GM19099 (cell line): ENCODE results near the gene ZNF554.

Experiments
- POLR2A ChIP-seq: IDR thresholded peaks from 3 replicates; pipeline ENCODE4 v1.6.1; 2011; ENCODE audit warnings: low read depth; ENCODE audit not compliant: insufficient read length; ENCODE audit errors: extremely low read depth

ZNF554 gene

DNA sequence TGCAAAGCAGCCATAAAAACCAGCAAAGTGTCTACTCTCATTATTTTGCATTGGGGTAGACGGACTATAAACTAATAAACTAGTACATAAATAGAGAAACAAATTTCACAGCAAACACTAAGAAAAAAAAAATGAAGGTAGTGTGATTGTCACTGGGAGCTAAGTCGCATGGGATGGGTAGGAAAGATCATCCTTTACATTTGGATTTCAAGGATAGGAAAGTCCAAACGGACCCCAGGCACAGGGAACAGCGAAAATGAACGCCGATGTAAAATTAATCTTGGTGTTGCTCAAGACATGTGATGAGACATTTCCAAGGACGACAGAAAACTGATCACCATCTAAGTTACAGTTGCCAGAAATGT, 35.9 kb upstream of the ZNF554 start:
- no peak for TF ChIP-seq POLR2A

DNA sequence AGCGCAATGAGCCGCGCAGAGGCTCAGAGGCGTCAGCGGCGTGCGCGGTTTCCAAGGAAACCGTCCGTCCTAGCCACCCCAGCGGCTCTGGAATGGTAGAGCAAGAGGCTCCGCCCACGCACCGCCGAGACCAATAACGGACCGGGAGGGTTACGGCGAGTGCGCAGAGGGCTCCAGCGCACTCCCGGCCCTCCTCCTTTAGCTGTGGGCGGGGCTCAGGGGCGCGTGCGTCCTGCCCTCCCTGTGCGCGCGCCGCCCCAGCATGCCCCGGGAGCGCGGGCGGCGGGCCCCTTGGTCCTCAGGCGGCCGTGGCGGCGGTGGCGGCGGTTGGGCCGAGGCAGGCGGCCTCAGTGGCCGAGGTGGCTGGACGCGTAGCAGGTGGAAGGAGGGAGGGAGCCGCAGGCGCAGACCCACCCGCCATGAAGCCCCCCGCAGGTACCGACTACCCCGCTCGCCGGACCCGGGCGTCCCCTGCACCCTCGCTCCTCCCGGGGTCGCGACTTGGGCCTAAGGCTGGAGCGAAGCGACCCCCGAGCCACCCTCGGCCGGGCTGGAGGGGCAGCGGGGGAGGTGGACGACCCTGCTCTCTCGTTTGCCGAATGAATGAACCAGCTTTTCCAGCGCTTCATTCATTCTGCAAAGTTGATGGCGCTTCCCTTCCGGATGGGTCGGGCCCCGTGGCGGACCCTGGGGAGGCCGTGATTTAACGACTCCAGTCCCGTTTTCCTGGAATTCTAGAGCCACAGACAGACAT, 34.2 kb upstream of the ZNF554 start, which contains the start of gene THOP1:
Gene THOP1, plus strand, starts transcription at position 260 of the 754 bp plus-strand sequence. Its CDS starts 160 bp downstream, at position 420.
- peak; percentile 94 for TF ChIP-seq POLR2A

DNA sequence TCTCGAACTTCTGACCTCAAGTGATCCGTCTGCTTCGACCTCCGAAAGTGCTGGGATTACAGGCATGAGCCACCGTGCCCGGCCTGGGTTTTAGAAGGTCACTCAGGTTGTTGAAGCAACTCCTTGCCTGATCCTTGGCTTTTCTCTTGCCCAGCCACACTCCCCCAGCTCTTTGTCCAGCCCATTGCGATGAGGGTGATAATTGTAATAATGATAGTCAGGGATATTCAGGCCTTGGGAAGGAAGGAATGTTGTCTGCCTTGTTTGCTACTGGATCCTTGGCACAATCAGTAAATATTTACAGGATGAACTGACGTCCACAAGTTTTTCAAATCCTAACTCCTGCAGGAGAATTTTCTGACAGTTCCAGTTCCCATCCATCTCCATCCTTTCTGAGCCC, 32.6 kb upstream of the ZNF554 start:
- no peak for TF ChIP-seq POLR2A

DNA sequence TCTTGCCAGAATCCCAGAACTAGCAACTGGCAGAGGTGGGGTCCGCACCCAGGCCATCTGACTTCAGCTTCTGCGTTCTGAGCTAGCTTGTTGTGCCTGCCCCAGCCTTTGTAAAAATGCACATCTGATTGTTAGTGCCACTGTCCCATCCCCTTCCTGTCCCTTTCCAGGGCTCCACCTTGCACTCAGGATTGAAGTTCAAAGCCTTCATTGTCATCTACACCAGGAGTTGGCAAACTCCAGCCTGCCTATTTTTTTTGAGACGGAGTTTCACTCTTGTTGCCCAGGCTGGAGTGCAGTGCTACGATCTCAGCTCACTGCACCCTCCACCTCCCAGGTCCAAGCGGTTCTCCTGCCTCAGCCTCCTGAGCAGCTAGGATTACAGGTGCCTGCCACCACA, 31.4 kb upstream of the ZNF554 start:
- TF ChIP-seq POLR2A: no peak

DNA sequence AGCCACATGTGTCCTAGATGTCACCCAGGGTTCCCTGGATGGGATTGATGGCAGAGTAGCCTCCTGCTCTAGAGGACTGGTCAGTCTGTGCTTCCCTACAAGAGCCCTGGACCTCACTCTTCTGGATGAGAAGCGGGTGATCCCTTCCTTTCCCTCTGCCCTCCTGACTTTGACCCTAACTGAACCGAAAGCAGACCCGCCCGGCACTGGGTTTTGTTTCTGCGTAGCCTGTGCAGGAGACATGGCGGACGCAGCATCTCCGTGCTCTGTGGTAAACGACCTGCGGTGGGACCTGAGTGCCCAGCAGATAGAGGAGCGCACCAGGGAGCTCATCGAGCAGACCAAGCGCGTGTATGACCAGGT, 29.5 kb upstream of the ZNF554 start:
- no peak for TF ChIP-seq POLR2A

DNA sequence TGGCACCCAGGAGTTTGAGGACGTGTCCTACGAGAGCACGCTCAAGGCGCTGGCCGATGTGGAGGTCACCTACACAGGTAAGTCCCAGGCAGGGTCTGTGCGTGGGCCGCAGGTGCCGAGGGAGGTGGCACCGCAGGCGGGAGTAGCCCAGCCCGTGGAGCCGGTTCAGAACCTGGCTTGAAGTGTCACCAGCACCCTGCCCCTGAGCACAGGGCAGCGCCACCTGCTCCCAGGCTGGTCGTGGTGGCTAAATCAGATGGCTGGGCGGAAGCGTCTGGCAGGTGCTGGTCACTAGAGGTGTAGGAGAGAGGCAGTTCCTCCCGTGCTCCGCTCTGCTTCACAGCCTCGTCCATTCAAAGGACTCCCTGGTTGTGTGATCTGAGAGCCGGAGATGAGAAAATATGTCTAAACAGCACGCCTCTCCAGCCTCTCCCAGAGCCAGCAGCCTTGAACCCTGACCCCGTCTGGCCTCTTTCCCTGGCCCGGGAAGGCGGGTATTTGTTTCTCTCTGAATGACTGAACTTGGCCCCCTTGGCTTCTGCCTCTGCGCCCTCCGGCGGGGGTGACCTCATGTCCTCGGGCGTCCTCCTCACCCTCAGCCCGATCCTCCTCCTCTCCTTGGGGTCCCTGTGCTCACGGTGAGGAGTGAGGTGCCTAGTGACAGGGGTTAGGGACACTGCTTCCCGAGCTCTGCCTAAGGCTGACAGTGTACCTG, 29.0 kb upstream of the ZNF554 start:
- TF ChIP-seq POLR2A: no peak

DNA sequence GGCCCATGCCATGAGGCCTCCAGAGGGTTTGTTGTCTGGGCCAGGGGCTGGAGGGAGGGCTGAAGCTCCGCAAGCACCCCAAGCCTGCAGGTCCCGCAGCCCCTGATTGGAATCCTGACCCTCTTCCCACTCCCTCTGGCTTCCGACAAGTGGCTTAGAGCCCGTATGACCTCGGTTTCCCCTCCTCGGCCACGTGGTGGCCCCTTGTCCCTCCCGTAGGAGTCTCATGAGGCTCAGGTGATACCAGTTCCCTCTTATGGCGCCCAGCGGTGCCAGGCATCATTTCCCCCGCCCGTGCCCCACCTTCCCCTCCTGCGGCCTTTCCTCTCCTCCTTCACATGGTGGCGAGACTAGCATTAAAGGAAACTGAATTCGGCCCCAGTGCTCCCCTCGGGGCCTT, 28.2 kb upstream of the ZNF554 start:
- TF ChIP-seq POLR2A: no peak

DNA sequence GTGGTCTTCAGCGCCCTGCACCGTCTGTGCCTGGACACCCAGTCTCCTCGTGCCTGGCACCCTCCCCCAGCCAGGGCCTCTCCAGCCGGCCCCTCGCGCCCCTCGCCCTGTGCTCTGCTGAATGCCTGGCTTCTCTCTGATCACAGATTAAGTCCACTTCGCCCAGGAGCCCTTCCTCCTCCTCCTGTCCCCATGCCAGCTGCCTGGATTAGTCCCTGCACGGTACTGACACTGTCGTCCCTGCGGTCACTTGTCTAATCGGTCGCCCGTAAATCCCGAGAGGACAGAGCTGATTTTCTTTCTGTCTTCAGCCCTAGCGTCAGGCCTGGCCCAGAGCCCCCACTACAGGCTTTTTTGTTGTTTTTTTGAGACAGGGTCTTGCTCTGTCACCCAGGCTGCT, 27.8 kb upstream of the ZNF554 start:
- TF ChIP-seq POLR2A: no peak

DNA sequence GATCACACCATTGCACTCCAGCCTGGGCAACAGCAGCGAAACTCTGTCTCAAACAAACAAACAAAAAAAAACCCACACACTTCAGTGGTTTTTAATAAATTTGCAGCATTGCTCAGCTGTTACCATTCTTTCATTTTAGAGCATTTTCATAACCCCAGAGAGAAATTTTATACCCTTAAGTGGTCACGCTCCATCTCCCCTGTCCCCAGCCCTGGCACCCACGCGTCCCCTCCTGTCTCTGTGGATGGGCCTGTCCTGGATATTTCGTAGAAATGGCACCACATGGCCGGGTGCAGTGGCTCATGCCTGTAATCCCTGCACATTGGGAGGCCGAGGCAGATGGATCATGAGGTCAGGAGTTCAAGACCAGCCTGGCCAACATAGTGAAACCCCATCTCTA, 26.5 kb upstream of the ZNF554 start:
- TF ChIP-seq POLR2A: no peak

DNA sequence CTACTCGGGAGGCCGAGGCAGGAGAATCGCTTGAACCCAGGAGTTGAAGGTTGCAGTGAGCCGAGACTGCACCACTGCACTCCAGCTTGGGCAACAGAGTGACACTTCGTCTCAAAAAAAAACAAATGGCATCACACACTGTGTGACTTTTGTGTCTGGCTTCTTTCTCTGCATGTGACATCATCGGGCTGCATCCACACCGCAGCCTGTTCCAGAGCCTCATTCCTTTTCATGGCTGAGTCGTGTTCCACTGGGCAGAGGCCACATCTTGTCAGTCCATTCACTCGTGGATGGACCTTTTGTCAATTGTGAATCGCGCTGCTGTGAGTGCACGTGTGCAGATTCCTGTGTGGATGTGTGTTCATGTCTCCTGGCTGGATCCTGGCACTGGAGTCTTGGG, 26.1 kb upstream of the ZNF554 start:
- no peak for TF ChIP-seq POLR2A

DNA sequence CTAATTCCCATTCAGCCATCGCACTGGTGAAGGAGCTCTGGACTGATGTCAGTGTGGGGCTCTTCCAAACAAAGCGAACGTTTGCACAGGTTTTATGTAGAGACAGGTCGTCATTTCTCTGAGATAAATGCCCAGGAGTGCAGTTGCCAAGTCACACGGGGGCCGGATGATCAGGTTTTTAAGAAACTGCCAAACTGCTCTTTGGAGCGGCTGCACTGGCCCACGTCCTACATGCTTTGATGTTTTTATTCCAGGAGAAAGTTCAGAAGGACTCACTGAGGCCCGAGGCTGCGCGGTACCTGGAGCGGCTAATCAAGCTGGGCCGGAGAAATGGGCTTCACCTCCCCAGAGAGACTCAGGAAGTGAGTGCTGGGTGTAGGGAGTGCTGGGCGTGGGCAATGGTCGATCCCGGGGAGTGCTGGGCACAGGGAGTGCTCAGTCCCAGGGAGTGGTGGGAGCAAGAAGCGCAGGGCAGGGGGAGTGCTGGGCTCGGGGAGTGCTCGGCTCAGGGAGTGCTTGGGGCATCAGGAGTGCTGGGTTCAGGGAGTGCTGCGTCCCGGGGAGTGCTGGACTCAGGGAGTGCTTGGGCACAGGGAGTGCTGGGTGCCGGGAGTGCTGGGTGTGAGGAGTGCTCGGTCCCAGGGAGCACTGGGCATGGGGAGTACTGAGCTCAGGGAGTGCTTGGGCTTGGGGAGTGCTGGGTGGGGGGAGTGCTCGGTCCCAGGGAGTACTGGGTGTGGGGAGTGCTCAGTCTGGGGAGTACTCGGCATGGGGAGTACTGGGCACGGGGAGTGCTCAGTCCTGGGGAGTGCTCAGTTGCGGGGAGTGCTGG, 23.6 kb upstream of the ZNF554 start:
- no peak for TF ChIP-seq POLR2A

DNA sequence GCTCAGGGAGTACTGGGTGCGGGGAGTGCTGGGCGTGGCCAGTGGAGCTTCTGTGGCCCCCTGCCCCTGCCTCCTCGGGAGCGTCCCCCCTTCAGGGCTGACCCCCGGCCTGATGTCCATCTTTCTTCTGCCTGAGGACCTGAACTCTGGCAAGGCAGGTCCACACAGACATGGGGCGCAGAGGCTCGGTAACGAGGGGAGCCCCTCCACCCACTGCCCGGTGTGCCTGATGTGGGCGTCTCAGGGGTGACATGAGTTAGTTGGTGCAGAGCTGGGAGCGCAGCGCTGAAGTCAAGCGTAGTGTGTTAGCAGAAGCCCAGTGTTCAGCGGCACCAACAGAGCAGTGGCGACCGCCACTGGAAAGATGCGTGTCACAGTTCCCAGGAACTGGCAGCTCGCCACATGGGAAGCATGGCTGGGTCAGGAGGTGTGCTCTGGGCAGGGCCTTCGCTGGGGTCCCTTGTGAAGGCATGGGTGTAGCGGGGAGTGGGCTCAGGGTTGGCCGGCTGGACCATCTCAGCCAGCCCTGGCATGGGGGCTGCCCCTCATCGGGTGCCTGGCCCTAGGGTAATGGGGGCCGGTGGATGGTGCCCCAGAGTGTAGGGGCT, 22.9 kb upstream of the ZNF554 start:
- TF ChIP-seq POLR2A: no peak

DNA sequence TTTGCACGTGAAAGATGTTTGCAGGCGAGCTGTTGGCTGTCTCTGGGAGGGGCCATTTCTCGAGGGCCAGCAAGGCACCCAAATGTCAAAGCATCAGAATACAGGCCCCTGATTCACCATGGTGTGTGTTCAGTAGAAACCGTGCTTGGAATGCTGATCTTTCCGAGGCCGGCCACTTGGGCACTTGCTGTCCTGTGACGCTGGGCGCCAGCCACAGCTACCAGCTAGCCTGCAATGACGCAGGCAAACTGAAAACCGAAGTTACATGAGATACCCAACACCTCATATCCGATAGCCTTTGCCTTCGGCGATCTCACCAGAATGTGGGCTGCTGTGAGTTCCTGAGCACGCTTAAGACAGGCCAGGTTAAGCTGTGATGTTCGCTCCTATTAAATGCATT, 22.4 kb upstream of the ZNF554 start:
- TF ChIP-seq POLR2A: no peak

DNA sequence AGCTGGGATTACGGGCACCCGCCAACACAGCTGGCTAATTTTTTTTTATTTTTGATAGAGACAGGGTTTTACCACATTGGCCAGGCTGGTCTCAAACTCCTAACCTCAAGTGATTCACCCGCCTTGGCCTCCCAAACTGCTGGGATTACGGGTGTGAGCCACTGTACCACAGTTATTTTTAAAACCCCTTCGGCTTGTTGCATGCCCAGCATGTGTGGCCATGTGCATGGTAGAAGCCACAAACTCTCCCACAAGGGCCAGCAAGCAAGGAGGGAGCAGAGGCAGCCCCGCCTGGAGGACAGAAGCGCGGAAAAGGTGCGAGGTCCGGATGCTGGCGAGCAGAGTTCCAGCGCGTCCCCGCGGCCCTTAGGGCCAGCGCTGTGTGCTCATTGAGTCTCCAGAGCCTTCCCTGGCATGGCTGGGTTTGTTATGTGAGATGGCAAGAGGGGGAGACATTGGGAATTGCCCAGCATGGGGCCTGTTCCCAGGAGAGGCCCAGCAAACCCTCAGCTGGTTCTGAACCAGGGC, 21.4 kb upstream of the ZNF554 start:
- no peak for TF ChIP-seq POLR2A

DNA sequence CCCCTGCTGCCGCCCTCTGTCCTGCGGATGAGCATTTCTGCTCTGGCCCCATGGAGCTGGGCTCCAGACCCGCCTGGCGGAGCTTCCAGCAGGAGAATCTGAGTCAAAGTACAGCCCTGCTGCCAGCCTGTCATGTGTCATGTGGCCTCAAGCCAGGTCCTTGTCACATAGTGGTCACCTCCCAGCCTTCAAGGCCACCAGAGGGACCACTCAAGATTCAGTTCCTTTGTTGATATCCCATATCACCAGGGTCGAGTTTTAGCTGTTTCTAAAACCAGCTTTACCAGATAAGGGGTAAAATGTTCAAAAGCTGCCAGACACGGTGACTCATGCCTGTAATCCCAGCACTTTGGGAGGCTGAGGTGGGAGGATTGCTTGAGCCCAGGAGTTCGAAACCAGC, 20.9 kb upstream of the ZNF554 start:
- no peak for TF ChIP-seq POLR2A
